NCI-H2107 treated with DMSO at 0.1 percent for 48 hours (cell line): ENCODE results near the gene RIPK4.
A peak's percentile ranks its signal among the peaks of the same experiment; 100 is the strongest.

Experiments
- DNase-seq: peaks from one replicate; lab custom pipeline; 2025; ENCODE audit not compliant: unreplicated experiment; lab: John Stamatoyannopoulos, UW

Gene RIPK4

GRCh38 chr21:41766883-41767605, at the start of gene RIPK4:
RIPK4 (minus strand) TSS chr21:41767052; CDS start chr21:41767041, 11 bp downstream.
- DNase-seq = peak; percentile 58

GRCh38 chr21:41815652-41816582, 49.1 kb upstream of the RIPK4 start:
- DNase-seq = no peak

GRCh38 chr21:41813226-41813625, 46.4 kb upstream of the RIPK4 start:
- DNase-seq = peak; percentile 13

GRCh38 chr21:41812679-41813078, 45.8 kb upstream of the RIPK4 start:
- DNase-seq = no peak

GRCh38 chr21:41810597-41810932, 43.7 kb upstream of the RIPK4 start:
- no peak for DNase-seq

- no peak for DNase-seq
Measured at GRCh38 chr21:41809891-41810596, 43.2 kb upstream of the RIPK4 start.

- DNase-seq = no peak
Measured at GRCh38 chr21:41808846-41809245, 42.0 kb upstream of the RIPK4 start.

- DNase-seq = no peak
Measured at GRCh38 chr21:41808094-41808493, 41.2 kb upstream of the RIPK4 start.

- no peak for DNase-seq
Measured at GRCh38 chr21:41806773-41807172, 39.9 kb upstream of the RIPK4 start.

- DNase-seq = no peak
Measured at GRCh38 chr21:41805643-41806042, 38.8 kb upstream of the RIPK4 start.

GRCh38 chr21:41805038-41805437, 38.2 kb upstream of the RIPK4 start:
- no peak for DNase-seq

GRCh38 chr21:41804381-41804780, 37.5 kb upstream of the RIPK4 start:
- DNase-seq = no peak

GRCh38 chr21:41803316-41803715, 36.5 kb upstream of the RIPK4 start:
- no peak for DNase-seq

GRCh38 chr21:41802684-41803083, 35.8 kb upstream of the RIPK4 start:
- no peak for DNase-seq

GRCh38 chr21:41802198-41802584, 35.3 kb upstream of the RIPK4 start:
- no peak for DNase-seq

GRCh38 chr21:41801321-41802197, 34.7 kb upstream of the RIPK4 start:
- DNase-seq = no peak

- DNase-seq = no peak
Measured at GRCh38 chr21:41800425-41801320, 33.8 kb upstream of the RIPK4 start.

GRCh38 chr21:41799763-41800162, 32.9 kb upstream of the RIPK4 start:
- no peak for DNase-seq

- DNase-seq = no peak
Measured at GRCh38 chr21:41798326-41798725, 31.5 kb upstream of the RIPK4 start.
